Measurements from ENCODE around the gene MINDY2. TPM values are rescaled to one million over a fixed set of nuclear protein-coding genes. Genes with fewer than 3 reads are reported as not detected.

The MINDY2 gene
- total RNA-seq, 1 experiment from 2014 or later: 18.4 TPM

DNA sequence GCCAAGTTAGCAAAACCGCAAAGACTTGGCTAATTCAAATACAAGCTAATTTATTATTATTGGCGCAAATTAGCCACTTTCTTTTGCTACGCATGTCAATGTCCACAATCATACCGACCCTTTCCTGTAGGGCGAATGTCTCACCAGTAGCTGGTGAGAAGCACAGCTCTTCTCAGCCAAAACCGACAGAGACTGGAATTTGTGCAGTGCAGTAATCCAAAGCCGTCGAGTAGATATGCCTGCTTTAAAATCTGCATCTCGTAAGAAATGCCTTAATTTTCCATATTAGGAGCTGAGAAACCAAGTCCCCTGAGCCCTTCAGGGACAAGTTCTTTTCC is 614 bp upstream of the MINDY2 start:
- H3K27me3 ChIP-seq (ENCODE audit: insufficient read depth, low read depth): no peaks in the 10 kb centered on the region
- no peaks in the 10 kb centered on the region for H4K20me1 ChIP-seq (ENCODE audit: insufficient read depth)
- TSS peak; percentile 79 for BruUV-seq (replicated peaks)
- TF ChIP-seq CTCF (conservative IDR thresholded peaks at IDR 0.05) (no peak), EZH2 (IDR thresholded peaks at IDR 0.05; ENCODE audit: low read depth) (no peak)
- no peaks in the 10 kb centered on the region for H3K9me2 ChIP-seq (ENCODE audit: insufficient read depth)
- peaks cover 10% of the 10 kb centered on the region for H3F3A ChIP-seq (ENCODE audit: insufficient read depth, low read depth)
- intact Hi-C loops (cut with micrococcal nuclease; ENCODE audit: unreplicated experiment): loop anchor here (1.0 to 10.0 kb wide), 6 partner anchors 20 to 543 kb away; no protein-coding TSS in a partner anchor
- peak overlapping the region; percentile 90 for H3K4me2 ChIP-seq
- H3K36me3 ChIP-seq (ENCODE audit: low read depth): no peaks in the 10 kb centered on the region
- CTCF ChIA-PET: interaction anchor here (0.6 to 1.1 kb wide), 4 partner anchors 15 to 1986 kb away, joined by 3 to 15 read pairs (median 4); no protein-coding TSS in a partner anchor
- H3K4me1 ChIP-seq (replicated peaks; ENCODE audit: insufficient read depth): peaks cover 36% of the 10 kb centered on the region
- no peaks in the 10 kb centered on the region for H3K9me3 ChIP-seq (ENCODE audit: insufficient read depth, low read depth)
- DNase-seq: peak in 1 of 2 experiments; percentile 67
- H3K79me2 ChIP-seq (ENCODE audit: low read depth): peaks cover 42% of the 10 kb centered on the region
- H3K27ac ChIP-seq: peak overlapping the region; percentile 87
- POLR2A ChIA-PET (ENCODE audit: unreplicated experiment): interaction anchor here (0.5 to 1.8 kb wide), 18 partner anchors 10 to 922 kb away, joined by 3 to 33 read pairs (median 5); partner anchors contain the start of gene ADAM10
- peak overlapping the region; percentile 75 for H2AFZ ChIP-seq
- H3K4me3 ChIP-seq: peak overlapping the region; percentile 66

DNA sequence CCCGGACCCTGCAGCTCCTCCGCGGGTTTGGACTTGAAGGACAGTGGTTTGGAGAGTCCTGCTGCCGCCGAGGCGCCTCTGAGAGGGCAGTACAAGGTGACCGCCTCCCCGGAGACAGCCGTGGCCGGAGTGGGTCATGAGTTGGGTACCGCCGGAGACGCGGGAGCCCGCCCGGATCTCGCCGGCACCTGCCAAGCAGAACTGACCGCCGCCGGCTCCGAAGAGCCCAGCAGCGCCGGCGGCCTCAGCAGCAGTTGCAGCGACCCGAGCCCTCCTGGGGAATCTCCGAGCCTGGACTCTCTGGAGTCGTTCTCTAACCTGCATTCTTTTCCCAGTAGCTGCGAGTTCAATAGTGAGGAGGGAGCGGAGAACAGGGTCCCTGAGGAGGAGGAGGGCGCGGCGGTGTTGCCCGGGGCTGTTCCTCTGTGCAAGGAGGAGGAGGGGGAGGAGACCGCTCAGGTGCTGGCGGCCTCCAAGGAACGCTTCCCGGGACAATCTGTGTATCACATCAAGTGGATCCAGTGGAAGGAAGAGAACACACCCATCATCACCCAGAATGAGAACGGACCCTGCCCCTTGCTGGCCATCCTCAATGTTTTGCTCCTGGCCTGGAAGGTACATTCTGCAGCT is 634 bp downstream of the MINDY2 start:
- Histone ChIP-seq H3K27ac (peak overlapping the region; percentile 87), H3K4me2 (peak overlapping the region; percentile 86), H2AFZ (peak overlapping the region; percentile 83), H3K9me3 (ENCODE audit: insufficient read depth, low read depth) (no peaks in the 10 kb centered on the region), H3K4me1 (replicated peaks; ENCODE audit: insufficient read depth) (peaks cover 37% of the 10 kb centered on the region), H3K27me3 (ENCODE audit: insufficient read depth, low read depth) (no peaks in the 10 kb centered on the region), H3K9me2 (ENCODE audit: insufficient read depth) (no peaks in the 10 kb centered on the region), H4K20me1 (ENCODE audit: insufficient read depth) (no peaks in the 10 kb centered on the region), H3K79me2 (ENCODE audit: low read depth) (peaks cover 55% of the 10 kb centered on the region), H3K36me3 (ENCODE audit: low read depth) (no peaks in the 10 kb centered on the region), H3K4me3 (peak overlapping the region; percentile 80), H3F3A (ENCODE audit: insufficient read depth, low read depth) (peaks cover 10% of the 10 kb centered on the region)
- intact Hi-C loops (cut with micrococcal nuclease; ENCODE audit: unreplicated experiment): loop anchor here (1.0 to 10.0 kb wide), 7 partner anchors 93 to 544 kb away; no protein-coding TSS in a partner anchor
- DNase-seq: peak in 1 of 2 experiments; percentile 48
- no peak for TF ChIP-seq EZH2 (IDR thresholded peaks at IDR 0.05; ENCODE audit: low read depth)
- no peak for TF ChIP-seq CTCF (conservative IDR thresholded peaks at IDR 0.05)
- TSS peak; percentile 40 for BruUV-seq (replicated peaks)
- ChIA-PET CTCF (interaction anchor here (1.0 kb wide), 1 partner anchor 181 kb away, joined by 4 read pairs; no protein-coding TSS in a partner anchor), POLR2A (ENCODE audit: unreplicated experiment) (interaction anchor here (0.6 to 1.8 kb wide), 4 partner anchors 23 to 302 kb away, joined by 4 to 33 read pairs (median 16); partner anchors contain the start of gene ADAM10)

DNA sequence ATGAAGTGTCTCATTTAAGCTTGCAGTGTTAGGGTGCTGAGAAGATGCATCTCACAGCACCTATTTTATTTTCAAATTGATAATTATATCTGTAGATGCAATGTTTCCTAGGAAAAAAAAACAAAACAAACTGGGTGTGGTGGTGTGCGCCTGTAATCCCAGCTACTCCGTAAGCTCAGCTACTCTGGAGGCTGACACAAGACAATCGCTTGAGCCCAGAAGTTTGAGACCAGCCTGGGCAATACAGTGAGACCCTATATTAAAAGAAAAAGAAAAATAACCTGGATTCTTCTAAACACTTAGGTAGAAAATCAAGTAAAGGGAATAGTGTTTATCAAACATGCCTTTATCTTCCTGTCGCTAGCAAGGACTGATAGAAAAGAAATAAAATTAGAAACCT is 1.9 kb downstream of the MINDY2 start:
- Histone ChIP-seq H3K4me3 (peak overlapping the region; percentile 80), H3K9me3 (ENCODE audit: insufficient read depth, low read depth) (no peaks in the 10 kb centered on the region), H3K27me3 (ENCODE audit: insufficient read depth, low read depth) (no peaks in the 10 kb centered on the region), H3K4me2 (peak overlapping the region; percentile 86), H3K9me2 (ENCODE audit: insufficient read depth) (no peaks in the 10 kb centered on the region), H4K20me1 (ENCODE audit: insufficient read depth) (no peaks in the 10 kb centered on the region), H3F3A (ENCODE audit: insufficient read depth, low read depth) (peaks cover 10% of the 10 kb centered on the region), H3K27ac (no peak overlapping the region), H2AFZ (no peak overlapping the region), H3K79me2 (ENCODE audit: low read depth) (peaks cover 61% of the 10 kb centered on the region), H3K36me3 (ENCODE audit: low read depth) (no peaks in the 10 kb centered on the region), H3K4me1 (replicated peaks; ENCODE audit: insufficient read depth) (peaks cover 37% of the 10 kb centered on the region)
- ChIA-PET CTCF (no interaction called here), POLR2A (ENCODE audit: unreplicated experiment) (no interaction called here)
- no TSS peak for BruUV-seq (replicated peaks)
- TF ChIP-seq EZH2 (IDR thresholded peaks at IDR 0.05; ENCODE audit: low read depth) (no peak), CTCF (conservative IDR thresholded peaks at IDR 0.05) (no peak)
- intact Hi-C loops (cut with micrococcal nuclease; ENCODE audit: unreplicated experiment): loop anchor here (5.0 to 10.0 kb wide), 4 partner anchors 218 to 546 kb away; no protein-coding TSS in a partner anchor
- DNase-seq: no peak
